Measurements from ENCODE around the gene KIAA0753.

DNA sequence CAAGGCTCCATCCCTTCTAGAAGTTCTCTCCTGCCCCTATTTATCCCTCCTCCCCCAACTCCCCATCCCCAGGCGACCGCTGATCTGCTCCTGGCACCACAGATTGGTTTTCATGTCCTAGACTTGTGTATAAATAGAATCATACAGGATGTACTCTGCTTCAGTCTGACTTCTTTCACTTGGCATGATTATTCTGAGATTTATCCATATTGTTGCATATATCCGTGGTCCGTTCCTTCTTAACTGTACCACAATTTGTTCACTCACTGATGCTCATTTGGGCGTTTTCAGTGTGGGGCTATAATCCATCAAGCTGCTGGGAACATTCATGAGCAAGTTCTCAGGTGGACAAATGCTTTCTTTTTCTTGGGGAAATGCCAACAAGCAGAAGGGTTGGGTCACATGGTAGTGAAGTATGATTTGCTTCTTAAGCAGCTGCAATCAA, 108.0 kb downstream of the KIAA0753 start:
- TF ChIP-seq POLR2A (IDR thresholded peaks at IDR 0.05), result no peak
- TF ChIP-seq, protein P1, sequence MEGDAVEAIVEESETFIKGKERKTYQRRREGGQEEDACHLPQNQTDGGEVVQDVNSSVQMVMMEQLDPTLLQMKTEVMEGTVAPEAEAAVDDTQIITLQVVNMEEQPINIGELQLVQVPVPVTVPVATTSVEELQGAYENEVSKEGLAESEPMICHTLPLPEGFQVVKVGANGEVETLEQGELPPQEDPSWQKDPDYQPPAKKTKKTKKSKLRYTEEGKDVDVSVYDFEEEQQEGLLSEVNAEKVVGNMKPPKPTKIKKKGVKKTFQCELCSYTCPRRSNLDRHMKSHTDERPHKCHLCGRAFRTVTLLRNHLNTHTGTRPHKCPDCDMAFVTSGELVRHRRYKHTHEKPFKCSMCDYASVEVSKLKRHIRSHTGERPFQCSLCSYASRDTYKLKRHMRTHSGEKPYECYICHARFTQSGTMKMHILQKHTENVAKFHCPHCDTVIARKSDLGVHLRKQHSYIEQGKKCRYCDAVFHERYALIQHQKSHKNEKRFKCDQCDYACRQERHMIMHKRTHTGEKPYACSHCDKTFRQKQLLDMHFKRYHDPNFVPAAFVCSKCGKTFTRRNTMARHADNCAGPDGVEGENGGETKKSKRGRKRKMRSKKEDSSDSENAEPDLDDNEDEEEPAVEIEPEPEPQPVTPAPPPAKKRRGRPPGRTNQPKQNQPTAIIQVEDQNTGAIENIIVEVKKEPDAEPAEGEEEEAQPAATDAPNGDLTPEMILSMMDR (IDR thresholded peaks at IDR 0.05 in 4 of 5, conservative IDR thresholded peaks at IDR 0.05 in 1 of 5), result no peak
